Activated CD4-positive, alpha-beta T cell treated with anti-CD3 and anti-CD28 coated beads, Interleukin-2, amount 50 U/mL, for 16 hours (primary cell): Measurements from ENCODE around the gene PCMT1.
"Not testable (repeated sequence)": the region's sequence is repeated elsewhere in the genome, so short reads cannot be mapped to it uniquely, and the experiment has no call there.

Source experiments
- DNase-seq: peaks from one replicate; pipeline ENCODE4 v3.0.0-alpha.2; 2020

Gene PCMT1

DNA sequence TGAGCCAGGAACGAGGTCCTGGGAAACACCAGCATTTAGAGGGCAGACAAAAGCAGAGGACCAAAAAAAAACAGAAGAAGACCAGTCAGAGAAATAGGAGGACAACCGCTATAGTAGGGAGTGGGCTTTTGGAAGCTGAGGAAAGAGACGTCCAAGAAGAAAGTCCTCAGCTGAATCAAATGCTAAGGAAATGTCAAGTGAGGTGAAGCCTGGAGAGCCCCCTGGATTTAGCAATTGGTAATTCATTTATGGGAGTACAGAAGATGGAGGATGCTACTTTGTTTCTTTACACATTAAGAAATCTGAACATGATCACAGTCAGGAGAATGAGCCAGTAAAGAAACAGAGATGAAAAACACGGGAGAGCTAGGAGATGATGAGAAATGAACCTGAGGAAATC, 73.5 kb downstream of the PCMT1 start:
- no peak for DNase-seq

GRCh38 chr6:149825292-149825691, 75.8 kb downstream of the PCMT1 start:
- DNase-seq = no peak

- no peak for DNase-seq
Observed at GRCh38 chr6:149830731-149831307, 81.3 kb downstream of the PCMT1 start.

DNA sequence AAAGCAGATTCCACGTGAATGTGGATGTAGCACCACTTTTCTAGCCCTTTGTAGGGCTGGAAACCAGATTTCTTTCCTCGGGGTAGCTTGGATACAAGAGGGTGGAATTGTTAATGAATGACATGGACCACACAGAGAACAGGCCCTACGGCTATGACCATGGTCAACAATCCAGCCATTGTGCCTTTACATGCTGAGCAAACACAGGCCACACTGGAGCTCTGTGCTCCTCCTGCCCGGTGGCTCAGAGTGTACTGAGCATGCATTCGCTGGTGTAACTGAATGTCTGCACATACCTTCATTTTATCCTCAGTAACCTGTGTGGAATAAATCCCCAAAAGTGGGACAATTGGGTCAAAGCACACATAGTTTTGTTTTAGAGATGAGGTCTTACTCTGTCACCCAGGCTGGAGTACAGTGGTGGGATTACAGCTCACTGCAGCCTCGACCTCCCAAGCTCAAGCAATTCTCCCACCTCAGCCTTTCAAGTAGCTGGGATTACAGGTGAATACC, 81.8 kb downstream of the PCMT1 start:
- DNase-seq = no peak

DNA sequence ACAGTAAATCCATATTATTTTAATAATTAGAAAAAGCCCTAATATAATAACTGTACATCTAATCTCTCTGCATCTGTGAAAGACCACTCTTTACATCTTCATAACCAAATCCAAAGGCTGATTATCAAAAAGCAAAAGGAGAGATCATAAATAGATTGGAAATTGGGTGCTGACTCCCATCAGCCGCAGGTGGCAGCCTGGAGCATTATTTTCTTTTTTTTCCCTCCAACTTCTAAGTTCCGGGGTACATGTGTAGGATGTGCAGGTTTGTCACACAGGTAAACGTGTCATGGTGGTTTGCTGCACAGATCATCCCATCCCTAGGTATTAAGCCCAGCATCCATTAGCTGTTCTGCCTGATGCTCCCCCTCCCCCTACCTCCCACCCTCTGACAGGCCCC, 84.1 kb downstream of the PCMT1 start:
- no peak for DNase-seq

DNA sequence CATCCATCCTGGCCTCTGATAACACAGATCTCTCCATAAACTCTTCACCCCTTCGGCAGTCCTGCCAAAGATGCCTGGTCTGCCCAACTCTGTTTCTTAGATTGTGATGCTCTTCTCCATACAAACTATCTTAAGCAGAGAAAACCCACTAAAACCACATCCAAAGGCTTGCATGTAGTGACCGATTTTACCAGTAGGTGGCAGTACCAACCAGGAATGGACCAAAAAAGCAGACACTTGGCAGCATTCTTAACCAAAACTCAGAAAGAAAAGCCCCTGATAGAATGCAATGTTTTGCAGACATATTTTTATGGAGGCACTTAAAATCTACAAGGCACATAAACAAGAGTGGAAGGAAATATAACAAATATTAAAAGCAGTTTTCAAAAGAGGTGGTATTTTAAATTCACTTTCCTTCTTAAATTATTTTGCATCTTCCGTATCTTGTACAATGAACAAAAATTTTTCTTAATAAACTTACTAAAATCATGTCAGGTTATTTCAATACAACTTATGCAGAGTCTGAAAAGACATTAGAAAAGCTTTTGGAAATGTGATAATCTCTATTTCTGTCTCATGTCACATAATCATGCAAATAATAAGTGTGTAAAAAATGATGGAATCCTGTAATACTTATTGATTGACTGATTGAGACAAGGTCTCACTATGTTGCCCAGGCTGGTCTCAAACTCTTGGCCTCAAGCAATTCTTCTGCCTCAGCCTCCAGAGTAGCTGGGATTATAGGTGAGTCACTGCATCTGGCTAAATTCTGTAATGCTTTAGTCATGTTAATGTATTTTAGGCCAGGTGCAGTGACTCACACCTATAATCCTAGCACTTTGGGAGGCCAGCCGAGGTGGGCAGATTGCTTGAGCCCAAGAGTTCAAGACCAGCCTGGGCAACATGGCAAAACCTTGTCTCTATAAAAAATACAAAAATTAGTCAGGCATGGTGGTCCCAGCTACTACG, 85.3 kb downstream of the PCMT1 start:
- DNase-seq = peak; percentile 62

DNA sequence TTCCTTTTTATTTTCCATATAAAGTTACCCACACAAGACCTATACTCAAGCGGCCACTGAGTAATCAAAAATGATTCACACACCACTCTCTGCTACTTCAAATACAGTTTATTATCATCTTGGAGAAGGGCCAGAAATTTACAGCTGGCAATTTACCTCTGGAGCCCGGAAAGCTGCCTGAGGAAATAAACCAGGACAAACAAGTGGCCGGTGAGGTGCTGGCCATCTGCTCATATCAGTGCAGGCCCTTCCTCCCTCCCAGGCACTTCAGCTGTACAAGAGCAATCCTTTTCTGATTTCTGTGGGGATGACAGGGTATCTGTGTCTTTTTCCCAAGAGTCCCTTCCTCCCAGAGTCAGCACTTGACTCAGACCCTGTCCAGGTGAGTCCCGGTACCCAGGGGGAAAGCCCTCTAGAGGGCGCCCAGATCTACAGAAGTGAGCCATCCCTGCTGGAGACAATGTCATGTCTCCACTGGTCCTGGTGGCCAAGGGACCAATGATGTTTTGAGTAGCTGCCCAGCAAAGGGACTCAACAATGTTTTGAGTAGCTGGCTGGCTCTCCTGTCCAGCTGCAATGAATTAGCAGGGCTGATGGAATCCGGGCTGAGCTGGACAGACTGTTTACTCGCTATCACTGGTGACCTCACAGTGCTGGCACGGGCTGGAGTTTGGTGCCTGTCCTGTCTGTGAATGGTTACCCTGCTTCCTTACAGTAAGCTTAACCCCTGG, 91.0 kb downstream of the PCMT1 start:
- DNase-seq = peak; percentile 51

- no peak for DNase-seq
Observed at GRCh38 chr6:149842331-149842730, 92.8 kb downstream of the PCMT1 start.

DNA sequence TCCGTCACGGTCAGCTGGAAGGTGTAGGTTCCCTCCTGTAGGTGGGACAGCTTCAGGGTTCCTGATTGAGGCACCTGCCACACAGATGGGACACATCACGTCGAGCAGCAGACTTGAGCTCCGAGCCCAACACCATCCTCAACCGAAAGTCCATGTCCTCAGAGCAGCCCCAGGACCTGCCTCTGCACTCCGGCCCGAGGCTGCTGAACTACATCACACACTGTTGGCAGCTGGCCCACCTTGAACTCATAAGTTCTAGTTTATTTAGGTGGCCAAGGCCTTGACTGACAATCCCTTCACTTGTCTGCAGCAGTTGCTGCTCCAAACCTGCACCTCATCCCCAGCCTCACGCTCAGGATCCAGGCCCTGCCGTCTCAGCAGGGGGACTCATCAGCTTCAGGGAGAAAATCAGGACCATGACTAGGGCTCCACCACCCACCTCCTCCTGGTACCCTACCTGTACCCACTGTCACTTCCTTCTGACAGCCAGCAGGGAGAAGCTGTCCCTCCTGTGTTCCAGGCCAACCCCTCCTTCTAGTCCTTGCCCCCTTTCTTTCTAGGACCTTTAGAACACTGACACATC, 93.6 kb downstream of the PCMT1 start:
- no peak for DNase-seq

DNA sequence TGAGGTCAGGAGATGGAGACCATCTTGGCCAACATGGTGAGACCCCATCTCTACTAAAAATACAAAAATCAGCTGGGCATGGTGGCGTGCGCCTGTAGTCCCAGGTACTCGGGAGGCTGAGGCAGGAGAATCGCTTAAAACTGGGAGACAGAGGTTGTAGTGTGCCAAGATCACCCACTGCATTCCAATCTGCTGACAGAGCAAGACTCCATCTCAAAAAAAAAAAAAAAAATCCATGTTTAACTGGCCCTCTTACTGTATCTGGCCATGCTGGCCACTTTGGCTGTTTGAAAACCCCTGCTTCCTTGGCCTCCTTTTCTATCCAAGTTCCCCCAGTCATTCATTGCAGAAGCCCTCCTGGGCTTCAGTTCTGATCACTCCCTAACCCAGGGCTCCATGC, 94.5 kb downstream of the PCMT1 start:
- not testable (repeated sequence) for DNase-seq

DNA sequence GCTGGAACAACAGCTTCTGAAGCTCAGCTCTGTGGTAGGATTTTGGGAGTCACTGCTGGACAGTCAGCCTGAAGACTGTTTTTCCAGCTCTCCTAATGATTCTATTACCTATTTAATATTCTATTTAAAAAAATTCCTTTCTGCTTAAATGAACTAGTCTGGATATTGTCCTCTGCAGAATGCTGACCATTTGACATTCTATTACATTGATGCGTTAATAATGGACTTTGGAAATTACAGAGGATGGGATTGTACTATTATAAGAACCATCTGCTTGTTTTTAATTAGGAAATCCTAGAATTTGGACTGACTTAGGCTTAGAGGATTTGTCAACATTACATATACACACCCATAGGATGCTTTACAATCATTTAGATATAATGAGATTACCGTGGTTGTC, 94.9 kb downstream of the PCMT1 start:
- DNase-seq = no peak

DNA sequence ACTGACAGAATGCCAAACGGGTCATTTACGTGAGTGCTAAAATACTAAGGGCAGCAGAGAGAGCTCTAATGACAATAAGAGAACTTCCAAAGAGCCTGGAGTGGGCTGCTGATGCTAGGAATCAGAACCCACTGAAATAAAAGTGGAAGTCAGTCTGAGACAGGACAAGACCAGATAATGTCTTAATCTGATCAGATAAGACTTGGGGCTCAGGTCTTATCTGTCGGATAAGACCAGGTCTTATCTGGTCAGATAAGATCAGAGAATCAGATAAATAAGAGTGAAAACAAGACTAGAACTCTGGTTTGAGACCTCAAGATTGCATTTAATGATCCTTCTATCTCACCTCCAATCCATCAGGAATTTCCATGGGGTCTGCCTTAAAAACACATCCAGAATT, 96.0 kb downstream of the PCMT1 start:
- DNase-seq = no peak

DNA sequence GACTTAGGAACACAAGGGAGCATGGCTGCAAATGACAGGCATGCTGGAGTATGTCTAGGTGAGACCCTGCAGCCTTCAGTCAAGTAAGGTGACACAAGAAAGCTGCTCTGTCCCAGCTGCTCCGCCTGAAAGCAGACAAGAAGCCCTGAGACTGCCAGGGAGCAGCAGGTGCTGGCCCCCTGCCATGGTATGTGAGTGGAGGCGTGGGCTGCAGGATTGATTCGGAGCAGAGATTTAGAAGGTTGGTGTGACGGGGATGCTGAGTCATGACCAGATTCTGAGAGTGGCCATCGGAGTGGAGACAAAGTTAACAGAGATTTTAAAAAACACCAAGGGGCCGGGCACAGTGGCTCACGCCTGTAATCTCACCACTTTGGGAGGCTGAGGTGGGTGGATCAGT, 96.8 kb downstream of the PCMT1 start:
- DNase-seq = no peak

DNA sequence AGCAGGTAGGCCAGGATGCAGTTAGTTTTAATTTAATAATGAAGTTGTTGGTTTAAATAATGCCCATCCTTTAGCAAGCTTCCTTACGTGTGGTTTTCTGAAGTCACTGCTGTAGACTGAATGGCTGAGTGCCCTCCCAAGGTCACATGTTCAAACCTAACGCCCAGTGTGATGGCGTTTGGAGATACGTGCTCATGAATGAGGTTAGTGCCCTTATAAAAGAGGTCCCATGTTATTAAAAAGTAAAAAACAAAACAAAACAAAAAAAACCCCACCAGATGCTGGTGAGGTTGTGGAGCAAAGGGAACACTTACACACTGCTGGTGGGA, 98.4 kb downstream of the PCMT1 start:
- no peak for DNase-seq

DNA sequence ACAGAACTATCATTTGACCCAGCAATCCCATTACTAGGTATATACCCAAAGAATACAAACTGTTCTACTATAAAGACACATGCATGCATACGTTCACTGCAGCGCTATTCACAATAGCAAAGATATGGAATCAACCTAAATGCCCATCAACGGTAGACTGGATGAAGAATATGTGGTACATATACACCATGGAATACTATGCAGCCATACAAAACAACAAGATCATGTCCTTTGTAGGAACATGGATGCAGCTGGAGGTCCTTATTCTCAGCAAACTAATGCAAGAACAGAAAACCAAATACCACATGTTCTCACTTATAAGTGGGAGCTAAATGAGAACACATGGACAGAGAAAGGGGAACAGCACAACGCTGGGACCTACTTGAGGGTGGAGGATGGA, 98.8 kb downstream of the PCMT1 start:
- DNase-seq = not testable (repeated sequence)

- no peak for DNase-seq
Observed at GRCh38 chr6:149851461-149852110, 102.0 kb downstream of the PCMT1 start.

GRCh38 chr6:149852180-149852579, 102.6 kb downstream of the PCMT1 start:
- DNase-seq = peak; percentile 18

DNA sequence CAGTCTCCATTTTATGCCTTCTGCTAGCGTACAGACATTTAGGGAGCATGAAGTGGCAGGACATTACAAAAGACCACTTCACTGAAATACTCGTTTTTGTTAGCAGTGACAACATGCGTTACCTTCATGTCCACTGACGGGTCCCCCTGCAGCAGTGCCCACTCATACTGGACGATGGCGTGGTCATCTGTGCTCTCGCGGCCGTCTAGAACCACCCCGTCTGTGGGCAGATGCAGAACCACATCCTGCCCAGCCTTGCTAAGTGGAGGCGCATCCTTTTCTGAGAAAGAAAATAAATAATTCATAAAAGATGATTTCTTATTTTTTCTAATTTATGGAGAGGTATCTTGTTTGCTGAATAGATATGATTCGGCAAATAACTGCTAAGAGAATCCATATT, 103.3 kb downstream of the PCMT1 start:
- peak; percentile 31 for DNase-seq

DNA sequence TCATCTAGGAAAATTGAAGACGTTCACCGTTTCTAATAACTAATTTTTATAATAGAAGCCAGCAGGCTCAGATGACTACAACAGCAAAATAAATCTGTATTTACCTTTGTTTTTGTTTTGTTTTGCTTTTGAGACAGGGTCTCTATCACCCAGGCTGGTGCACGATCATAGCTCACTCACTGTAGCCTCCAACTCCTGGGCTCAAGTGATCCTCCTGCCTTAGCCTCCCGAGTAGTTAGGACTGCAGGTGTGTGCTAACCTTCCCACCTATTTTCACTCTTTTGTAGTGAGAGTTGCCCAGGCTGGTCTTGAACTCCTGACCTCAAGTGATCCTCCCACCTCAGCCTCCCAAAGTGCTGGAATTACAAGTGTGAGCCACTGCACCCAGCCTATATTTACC, 104.5 kb downstream of the PCMT1 start:
- not testable (repeated sequence) for DNase-seq

DNA sequence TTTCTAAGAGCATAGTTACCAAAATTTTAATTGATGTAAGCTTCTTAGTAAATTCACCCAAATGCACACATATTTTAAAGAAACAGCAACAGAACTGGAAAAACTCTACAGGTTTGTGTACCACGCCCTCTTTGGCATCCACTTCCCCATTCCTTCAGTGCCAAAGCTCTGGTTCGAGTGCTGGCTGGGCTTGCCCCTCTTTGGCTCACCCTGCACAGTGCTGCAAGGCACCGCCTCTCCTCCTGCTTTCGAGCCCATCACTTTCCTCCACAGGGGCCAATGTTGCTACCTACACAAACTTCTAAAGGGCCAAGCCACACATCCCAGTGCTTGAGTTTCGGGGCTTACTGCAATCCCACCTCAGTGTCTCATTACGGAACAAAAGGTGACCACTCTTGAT, 105.0 kb downstream of the PCMT1 start:
- no peak for DNase-seq

DNA sequence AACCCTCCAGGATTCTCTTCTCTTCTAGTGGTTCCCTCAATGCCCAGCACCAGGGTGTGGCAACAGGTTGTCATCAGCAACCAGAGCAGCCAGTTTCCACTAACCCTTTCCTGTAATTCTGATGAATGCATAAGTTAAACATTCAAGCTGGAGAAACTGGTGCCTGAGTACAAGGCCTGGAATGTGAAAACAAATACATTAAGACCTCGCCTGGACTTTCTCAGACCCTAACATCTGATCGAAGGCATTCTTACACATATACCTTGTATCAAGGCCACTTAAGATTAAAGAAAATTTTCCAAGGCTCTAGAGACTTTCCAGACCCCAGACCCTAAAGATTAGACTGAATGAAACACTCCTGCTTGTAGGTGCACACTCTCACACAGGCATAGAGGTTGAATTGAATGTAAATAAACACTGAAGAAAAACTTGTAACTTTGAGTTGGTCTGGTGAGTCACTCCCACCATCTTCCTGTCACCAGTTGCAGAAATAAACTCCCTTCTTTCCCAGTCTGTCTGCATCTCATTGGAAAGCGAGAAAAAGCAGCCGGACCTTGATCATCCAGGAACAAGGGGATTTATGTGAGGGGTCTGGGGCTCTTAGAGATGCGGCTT, 105.6 kb downstream of the PCMT1 start:
- no peak for DNase-seq

DNA sequence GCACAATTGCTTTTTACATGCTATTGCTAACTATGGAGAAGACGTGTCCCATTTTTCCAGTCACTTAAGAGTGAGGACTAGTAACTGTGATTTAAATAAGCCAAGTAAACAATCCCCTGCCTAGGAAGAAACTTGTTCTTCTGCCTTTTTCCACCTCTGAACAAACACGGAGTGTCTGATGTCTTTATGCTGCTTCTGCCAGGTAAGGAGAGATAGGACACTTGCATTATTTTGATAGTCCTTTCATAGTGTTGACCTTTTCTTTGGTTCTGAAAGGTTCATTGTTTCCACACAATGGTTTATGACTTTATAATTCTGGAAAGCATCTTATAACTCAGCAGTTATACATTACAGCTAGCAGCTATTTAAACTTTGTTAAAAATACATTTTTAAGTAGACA, 106.2 kb downstream of the PCMT1 start:
- DNase-seq = no peak
